HCT116 (cell line): Measurements from ENCODE around the gene PNPLA5. TPM values are rescaled to one million over a fixed set of nuclear protein-coding genes. Genes with fewer than 3 reads are reported as not detected.

Experiments used
- total RNA-seq: library from RNA; stranded (reverse); gene quantifications from one replicate; pipeline ENCODE4 v1.2.1, GENCODE V29; 2021; ENCODE audit not compliant: unreplicated experiment

The PNPLA5 gene
- total RNA-seq, 1 experiment from 2014 or later, result 2.9 TPM

Other genes with a start within 250 kb of the PNPLA5 start
- gene EFCAB6, start 79.7 kb downstream of the PNPLA5 start, total RNA-seq, result 0.52 TPM
- gene SULT4A1, start 29.5 kb downstream of the PNPLA5 start, total RNA-seq, result 8.4 TPM
- 7.3 TPM for gene PNPLA3, start 31.8 kb upstream of the PNPLA5 start, total RNA-seq
- 40.8 TPM for gene SAMM50, start 63.4 kb upstream of the PNPLA5 start, total RNA-seq
- 21.4 TPM for gene PARVB, start 132.3 kb upstream of the PNPLA5 start, total RNA-seq